ENCODE results near the gene IGLL5.

The IGLL5 gene

GRCh38 chr22:22936915-22937656 lies 49.5 kb downstream of the IGLL5 start:
- no peak for TF ChIP-seq CTCF (IDR thresholded peaks at IDR 0.05; ENCODE audit: low read depth, low read length, missing control alignments)
- Histone ChIP-seq H3K4me3 (ENCODE audit: low read depth, low read length) (no peak overlapping the region), H3K36me3 (replicated peaks) (no peaks in the 10 kb centered on the region), H3K27ac (no peak overlapping the region), H3K27me3 (replicated peaks) (peaks cover 30% of the 10 kb centered on the region)
- in situ Hi-C loops (cut with HindIII; ENCODE audit: low pct_ligation_motif_present, low sequenced_read_pairs) = no loop called here
- DNase-seq = no peak

GRCh38 chr22:22937894-22938480 lies 50.4 kb downstream of the IGLL5 start:
- TF ChIP-seq CTCF (IDR thresholded peaks at IDR 0.05; ENCODE audit: low read depth, low read length, missing control alignments) = no peak
- no peak for DNase-seq
- H3K36me3 ChIP-seq (replicated peaks) = no peaks in the 10 kb centered on the region
- no peak overlapping the region for H3K4me3 ChIP-seq (ENCODE audit: low read depth, low read length)
- no peak overlapping the region for H3K27ac ChIP-seq
- peaks cover 32% of the 10 kb centered on the region for H3K27me3 ChIP-seq (replicated peaks)
- in situ Hi-C loops (cut with HindIII; ENCODE audit: low pct_ligation_motif_present, low sequenced_read_pairs) = no loop called here

- H3K27ac ChIP-seq = no peak overlapping the region
These were observed 51.3 kb downstream of the IGLL5 start for GRCh38 chr22:22938672-22939587.

GRCh38 chr22:22939588-22940368 lies 52.2 kb downstream of the IGLL5 start:
- H3K27me3 ChIP-seq (replicated peaks) = peaks cover 35% of the 10 kb centered on the region
- H3K36me3 ChIP-seq (replicated peaks) = no peaks in the 10 kb centered on the region
- no peak for TF ChIP-seq CTCF (IDR thresholded peaks at IDR 0.05; ENCODE audit: low read depth, low read length, missing control alignments)
- no peak overlapping the region for H3K27ac ChIP-seq
- in situ Hi-C loops (cut with HindIII; ENCODE audit: low pct_ligation_motif_present, low sequenced_read_pairs) = no loop called here
- DNase-seq = no peak
- no peak overlapping the region for H3K4me3 ChIP-seq (ENCODE audit: low read depth, low read length)

More at GRCh38 chr22:22938672-22939587, 51.3 kb downstream of the IGLL5 start:
- Histone ChIP-seq H3K36me3 (replicated peaks) (no peaks in the 10 kb centered on the region), H3K4me3 (ENCODE audit: low read depth, low read length) (no peak overlapping the region), H3K27me3 (replicated peaks) (peaks cover 32% of the 10 kb centered on the region)
- no peak for DNase-seq
- in situ Hi-C loops (cut with HindIII; ENCODE audit: low pct_ligation_motif_present, low sequenced_read_pairs) = no loop called here
- no peak for TF ChIP-seq CTCF (IDR thresholded peaks at IDR 0.05; ENCODE audit: low read depth, low read length, missing control alignments)

GRCh38 chr22:22940961-22941605 lies 53.5 kb downstream of the IGLL5 start:
- H3K27ac ChIP-seq = peak overlapping the region; percentile 10
- in situ Hi-C loops (cut with HindIII; ENCODE audit: low pct_ligation_motif_present, low sequenced_read_pairs) = no loop called here
- H3K4me3 ChIP-seq (ENCODE audit: low read depth, low read length) = no peak overlapping the region
- DNase-seq = no peak
- no peak for TF ChIP-seq CTCF (IDR thresholded peaks at IDR 0.05; ENCODE audit: low read depth, low read length, missing control alignments)
- peaks cover 41% of the 10 kb centered on the region for H3K27me3 ChIP-seq (replicated peaks)
- no peaks in the 10 kb centered on the region for H3K36me3 ChIP-seq (replicated peaks)

Data from brain microvascular endothelial cell (primary cell).